ENCODE results near the gene MT1E. TPM values are rescaled to one million over a fixed set of nuclear protein-coding genes. Genes with fewer than 3 reads are reported as not detected.

MT1E gene
- total RNA-seq, 2 experiments from 2014 or later = 22.1 to 23.3 TPM

DNA sequence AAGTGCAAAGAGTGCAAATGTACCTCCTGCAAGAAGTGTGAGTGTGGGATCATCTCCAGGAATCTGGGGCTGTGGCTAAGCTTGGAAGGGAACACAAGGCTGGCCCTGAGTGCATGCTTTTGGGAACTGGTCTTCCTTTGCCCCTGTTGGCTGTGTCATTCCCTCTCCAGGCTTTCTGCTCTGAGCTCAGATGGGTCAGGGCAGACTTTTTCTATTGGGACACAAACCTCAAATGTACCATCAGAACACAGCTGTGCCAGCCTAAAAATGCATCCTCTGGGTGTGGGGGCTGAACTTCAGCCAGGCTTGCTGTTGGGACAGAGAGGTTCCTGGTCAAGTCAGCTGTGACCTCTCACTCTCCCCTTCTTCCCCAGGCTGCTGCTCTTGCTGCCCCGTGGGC is 27.0 kb downstream of the MT1E start:
- intact Hi-C loops (cut with micrococcal nuclease) = no loop called here
- Mint-ChIP-seq H3K27me3 (peaks cover 8% of the 10 kb centered on the region), H3K27ac (no peak overlapping the region), H3K4me1 (ENCODE audit: low read depth) (no peaks in the 10 kb centered on the region), H3K4me3 (no peak overlapping the region), H3K9me3 (no peaks in the 10 kb centered on the region), H3K36me3 (ENCODE audit: low read depth) (no peaks in the 10 kb centered on the region)
- DNase-seq (no peak), ATAC-seq (no peak)
- CTCF ChIA-PET = interaction anchor here (1.0 to 1.6 kb wide), 2 partner anchors 8 to 9 kb away, joined by 4 read pairs; no protein-coding TSS in a partner anchor
- no peak for TF ChIP-seq CTCF (IDR thresholded peaks at IDR 0.05)
- POLR2A ChIA-PET = interaction anchor here (0.8 to 2.5 kb wide), 5 partner anchors 9 to 59 kb away, joined by 3 to 11 read pairs (median 3); no protein-coding TSS in a partner anchor

DNA sequence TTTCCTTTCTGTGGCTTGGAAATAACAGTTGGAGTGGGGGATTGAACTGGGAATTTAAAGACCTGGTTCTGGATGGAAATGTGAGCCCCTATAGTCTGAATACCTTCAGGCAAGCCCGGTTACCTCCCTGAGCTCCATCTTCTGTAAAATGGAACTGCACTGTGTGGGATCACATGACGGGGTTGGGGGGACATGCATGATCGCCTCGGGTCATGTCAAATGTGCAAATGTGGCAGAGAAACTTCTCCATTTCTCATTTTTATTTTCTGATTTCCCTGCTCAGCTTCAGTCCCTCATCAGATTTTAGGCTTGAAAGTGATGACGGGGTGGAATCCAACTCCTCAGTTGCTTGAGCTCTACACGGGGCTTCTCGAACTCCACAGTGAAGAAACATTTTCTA is 27.6 kb downstream of the MT1E start:
- Mint-ChIP-seq H3K27ac (no peak overlapping the region), H3K9me3 (no peaks in the 10 kb centered on the region), H3K4me3 (no peak overlapping the region), H3K36me3 (ENCODE audit: low read depth) (no peaks in the 10 kb centered on the region), H3K4me1 (ENCODE audit: low read depth) (peaks cover 4% of the 10 kb centered on the region), H3K27me3 (peaks cover 8% of the 10 kb centered on the region)
- CTCF ChIA-PET = interaction anchor here (1.0 kb wide), 1 partner anchor 10 kb away, joined by 4 read pairs; no protein-coding TSS in a partner anchor
- DNase-seq = no peak
- POLR2A ChIA-PET = interaction anchor here (0.9 to 2.5 kb wide), 4 partner anchors 8 to 59 kb away, joined by 3 to 11 read pairs (median 4); no protein-coding TSS in a partner anchor
- no peak for TF ChIP-seq CTCF (IDR thresholded peaks at IDR 0.05)
- no peak for ATAC-seq
- intact Hi-C loops (cut with micrococcal nuclease) = no loop called here

GRCh38 chr16:56657555-56658326 is 32.2 kb downstream of the MT1E start, which contains the start of gene MT1F:
Gene MT1F, plus strand, starts transcription at chr16:56657959. Its CDS starts 100 bp downstream, at chr16:56658059.
- TF ChIP-seq CTCF (IDR thresholded peaks at IDR 0.05) = no peak
- Mint-ChIP-seq H3K4me1 (ENCODE audit: low read depth) (peaks cover 14% of the 10 kb centered on the region), H3K36me3 (ENCODE audit: low read depth) (peaks cover 3% of the 10 kb centered on the region), H3K27me3 (no peaks in the 10 kb centered on the region), H3K4me3 (peak within 1 kb of the TSS; percentile 92), H3K9me3 (no peaks in the 10 kb centered on the region), H3K27ac (peak within 1 kb of the TSS; percentile 82)
- intact Hi-C loops (cut with micrococcal nuclease) = no loop called here
- ChIA-PET CTCF (interaction anchor here (2.8 kb wide), 1 partner anchor 14 kb away, joined by 14 read pairs; no protein-coding TSS in a partner anchor), POLR2A (interaction anchor here (1.0 kb wide), 1 partner anchor 32 kb away, joined by 3 read pairs; the partner anchor contains the start of gene MT1E)
- peak; percentile 83 for ATAC-seq
- DNase-seq = peak; percentile 82

DNA sequence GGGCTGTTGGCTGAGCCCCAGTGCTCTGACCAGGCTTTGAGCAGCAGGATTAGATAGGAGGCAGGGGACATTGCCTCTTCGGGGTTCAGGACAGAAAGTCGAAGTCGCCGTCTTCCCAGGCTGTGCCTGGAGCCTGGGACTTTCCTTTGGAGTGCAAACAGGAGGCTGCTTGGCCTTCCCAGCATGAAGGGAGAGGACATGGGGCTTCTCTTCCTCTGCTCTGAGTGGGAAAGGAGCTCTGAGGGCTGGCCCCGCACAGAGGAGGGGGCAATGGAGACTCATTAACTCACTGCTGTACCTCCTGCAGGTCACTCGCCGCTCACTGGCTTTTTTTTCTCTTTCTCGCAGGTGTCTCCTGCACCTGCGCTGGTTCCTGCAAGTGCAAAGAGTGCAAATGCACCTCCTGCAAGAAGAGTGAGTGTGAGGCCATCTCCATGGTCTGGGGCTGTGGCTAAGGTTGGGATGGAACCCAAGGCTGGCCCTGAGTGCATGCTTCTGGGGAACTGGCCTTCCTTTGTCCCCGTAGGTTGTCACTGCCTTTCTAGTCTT is 32.8 kb downstream of the MT1E start:
- POLR2A ChIA-PET = no interaction called here
- intact Hi-C loops (cut with micrococcal nuclease) = no loop called here
- TF ChIP-seq CTCF (IDR thresholded peaks at IDR 0.05) = no peak
- peaks cover 3% of the 10 kb centered on the region for H3K36me3 Mint-ChIP-seq (ENCODE audit: low read depth)
- H3K4me3 Mint-ChIP-seq = peak overlapping the region; percentile 92
- H3K27me3 Mint-ChIP-seq = peaks cover 2% of the 10 kb centered on the region
- no peak for ATAC-seq
- H3K4me1 Mint-ChIP-seq (ENCODE audit: low read depth) = peaks cover 16% of the 10 kb centered on the region
- DNase-seq = no peak
- CTCF ChIA-PET = no interaction called here
- no peaks in the 10 kb centered on the region for H3K9me3 Mint-ChIP-seq
- peak overlapping the region; percentile 82 for H3K27ac Mint-ChIP-seq
